ENCODE results near the gene BAD. TPM values are rescaled to one million over a fixed set of nuclear protein-coding genes. Genes with fewer than 3 reads are reported as not detected.
"Not testable (repeated sequence)": the region's sequence is repeated elsewhere in the genome, so short reads cannot be mapped to it uniquely, and the experiment has no call there.

Gene BAD
- total RNA-seq, 1 donor from 2014 or later: 47.0 TPM

- no peak for TF ChIP-seq CTCF (IDR thresholded peaks at IDR 0.05; ENCODE audit: partially characterized antibody, unreplicated experiment)
These were observed 30.5 kb upstream of the BAD start for GRCh38 chr11:64314805-64315561.

GRCh38 chr11:64314146-64314804 is 29.8 kb upstream of the BAD start:
- Mint-ChIP-seq H3K4me1 (ENCODE audit: low read depth, unreplicated experiment) (peaks cover 21% of the 10 kb centered on the region), H3K4me3 (ENCODE audit: unreplicated experiment) (no peak overlapping the region), H3K9me3 (ENCODE audit: unreplicated experiment) (peaks cover 9% of the 10 kb centered on the region), H3K27ac (ENCODE audit: unreplicated experiment) (peak overlapping the region; percentile 76), H3K27me3 (ENCODE audit: unreplicated experiment) (peaks cover 16% of the 10 kb centered on the region), H3K36me3 (ENCODE audit: unreplicated experiment) (no peaks in the 10 kb centered on the region)
- peak; percentile 28 for TF ChIP-seq CTCF (IDR thresholded peaks at IDR 0.05; ENCODE audit: partially characterized antibody, unreplicated experiment)
- no peak for DNase-seq

More at GRCh38 chr11:64314805-64315561, 30.5 kb upstream of the BAD start:
- no peak for DNase-seq
- peaks cover 10% of the 10 kb centered on the region for H3K9me3 Mint-ChIP-seq (ENCODE audit: unreplicated experiment)
- H3K4me3 Mint-ChIP-seq (ENCODE audit: unreplicated experiment): no peak overlapping the region
- H3K27ac Mint-ChIP-seq (ENCODE audit: unreplicated experiment): no peak overlapping the region
- peaks cover 17% of the 10 kb centered on the region for H3K27me3 Mint-ChIP-seq (ENCODE audit: unreplicated experiment)
- H3K36me3 Mint-ChIP-seq (ENCODE audit: unreplicated experiment): no peaks in the 10 kb centered on the region
- H3K4me1 Mint-ChIP-seq (ENCODE audit: low read depth, unreplicated experiment): peaks cover 21% of the 10 kb centered on the region

GRCh38 chr11:64313491-64314145 is 29.2 kb upstream of the BAD start:
- Mint-ChIP-seq H3K4me1 (ENCODE audit: low read depth, unreplicated experiment) (peaks cover 18% of the 10 kb centered on the region), H3K36me3 (ENCODE audit: unreplicated experiment) (no peaks in the 10 kb centered on the region), H3K27me3 (ENCODE audit: unreplicated experiment) (peaks cover 12% of the 10 kb centered on the region), H3K4me3 (ENCODE audit: unreplicated experiment) (peak overlapping the region; percentile 44), H3K9me3 (ENCODE audit: unreplicated experiment) (peaks cover 5% of the 10 kb centered on the region), H3K27ac (ENCODE audit: unreplicated experiment) (peak overlapping the region; percentile 54)
- DNase-seq: no peak
- TF ChIP-seq CTCF (IDR thresholded peaks at IDR 0.05; ENCODE audit: partially characterized antibody, unreplicated experiment): no peak

- Mint-ChIP-seq H3K27me3 (ENCODE audit: unreplicated experiment) (peaks cover 12% of the 10 kb centered on the region), H3K27ac (ENCODE audit: unreplicated experiment) (peak overlapping the region; percentile 54), H3K9me3 (ENCODE audit: unreplicated experiment) (peaks cover 5% of the 10 kb centered on the region)
These were observed 28.5 kb upstream of the BAD start for GRCh38 chr11:64312947-64313346.

GRCh38 chr11:64307795-64308194 is 23.3 kb upstream of the BAD start:
- not testable (repeated sequence) for H3K9me3 Mint-ChIP-seq (ENCODE audit: unreplicated experiment); H3K36me3 Mint-ChIP-seq (ENCODE audit: unreplicated experiment); H3K27me3 Mint-ChIP-seq (ENCODE audit: unreplicated experiment); H3K4me1 Mint-ChIP-seq (ENCODE audit: low read depth, unreplicated experiment); DNase-seq
- H3K4me3 Mint-ChIP-seq (ENCODE audit: unreplicated experiment): peak overlapping the region; percentile 44
- H3K27ac Mint-ChIP-seq (ENCODE audit: unreplicated experiment): peak overlapping the region; percentile 22

More at GRCh38 chr11:64312947-64313346, 28.5 kb upstream of the BAD start:
- Mint-ChIP-seq H3K4me3 (ENCODE audit: unreplicated experiment) (peak overlapping the region; percentile 44), H3K36me3 (ENCODE audit: unreplicated experiment) (no peaks in the 10 kb centered on the region), H3K4me1 (ENCODE audit: low read depth, unreplicated experiment) (peaks cover 18% of the 10 kb centered on the region)
- no peak for TF ChIP-seq CTCF (IDR thresholded peaks at IDR 0.05; ENCODE audit: partially characterized antibody, unreplicated experiment)
- no peak for DNase-seq
